Activated CD8-positive, alpha-beta memory T cell treated with anti-CD3 and anti-CD28 coated beads, Interleukin-2, amount 50 U/mL, for 1 hour (primary cell): ENCODE data around the gene CAMLG.
A peak's percentile ranks its signal among the peaks of the same experiment; 100 is the strongest.
"Not testable (repeated sequence)": the region's sequence is repeated elsewhere in the genome, so short reads cannot be mapped to it uniquely, and the experiment has no call there.

Source experiments
- DNase-seq: peaks from one replicate; pipeline ENCODE4 v3.0.0-alpha.2; 2020; ENCODE audit errors: extremely low read depth

The CAMLG gene

GRCh38 chr5:134738133-134738962 lies at the start of gene CAMLG:
Gene CAMLG (plus strand): TSS chr5:134738548. CDS start chr5:134738621, 73 bp downstream.
- peak; percentile 89 for DNase-seq

DNA sequence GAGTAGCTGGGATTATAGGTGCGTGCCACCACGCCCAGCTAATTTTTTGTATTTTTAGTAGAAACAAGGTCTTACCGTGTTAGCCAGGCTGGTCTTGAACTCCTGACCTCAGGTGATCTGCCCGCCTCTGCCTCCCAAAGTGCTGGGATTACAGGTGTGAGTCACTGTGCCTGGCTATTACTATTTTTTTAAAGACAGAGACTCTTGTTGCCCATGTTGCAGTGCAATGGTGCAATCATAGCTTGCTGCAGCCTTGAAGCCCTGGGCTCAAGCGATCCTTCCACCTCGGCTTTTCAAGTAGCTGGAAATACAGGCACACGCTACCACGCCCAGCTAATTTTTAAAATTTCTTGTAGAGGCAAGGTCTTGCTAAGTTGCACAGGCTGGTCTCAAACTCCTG lies 48.2 kb upstream of the CAMLG start:
- DNase-seq = not testable (repeated sequence)

- DNase-seq = no peak
These were observed 45.6 kb upstream of the CAMLG start for GRCh38 chr5:134692722-134693121.

GRCh38 chr5:134708301-134708700 lies 30.0 kb upstream of the CAMLG start:
- DNase-seq = no peak

- no peak for DNase-seq
These were observed 24.2 kb upstream of the CAMLG start for GRCh38 chr5:134714120-134714519.

GRCh38 chr5:134714541-134714940 lies 23.8 kb upstream of the CAMLG start:
- no peak for DNase-seq

DNA sequence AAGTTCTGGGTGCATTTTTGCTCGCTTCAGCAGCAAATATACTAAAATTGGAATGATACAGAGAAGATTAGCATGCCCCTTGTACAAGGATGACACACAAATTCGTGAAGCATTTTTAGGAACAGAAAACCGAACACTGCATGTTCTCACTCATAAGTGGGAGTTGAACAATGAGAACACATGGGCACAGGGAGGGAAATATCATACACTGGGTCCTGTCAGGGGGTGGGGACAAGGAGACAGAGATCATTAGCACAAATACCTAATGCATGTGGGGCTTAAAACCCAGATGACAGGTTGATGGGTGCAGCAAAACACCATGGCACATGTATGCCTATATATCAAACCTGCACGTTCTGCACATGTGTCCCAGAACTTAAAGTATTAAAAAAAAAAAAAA lies 22.9 kb upstream of the CAMLG start:
- not testable (repeated sequence) for DNase-seq

- DNase-seq = no peak
These were observed 13.5 kb upstream of the CAMLG start for GRCh38 chr5:134724872-134725271.

- DNase-seq = no peak
These were observed 5.5 kb upstream of the CAMLG start for GRCh38 chr5:134732819-134733218.

DNA sequence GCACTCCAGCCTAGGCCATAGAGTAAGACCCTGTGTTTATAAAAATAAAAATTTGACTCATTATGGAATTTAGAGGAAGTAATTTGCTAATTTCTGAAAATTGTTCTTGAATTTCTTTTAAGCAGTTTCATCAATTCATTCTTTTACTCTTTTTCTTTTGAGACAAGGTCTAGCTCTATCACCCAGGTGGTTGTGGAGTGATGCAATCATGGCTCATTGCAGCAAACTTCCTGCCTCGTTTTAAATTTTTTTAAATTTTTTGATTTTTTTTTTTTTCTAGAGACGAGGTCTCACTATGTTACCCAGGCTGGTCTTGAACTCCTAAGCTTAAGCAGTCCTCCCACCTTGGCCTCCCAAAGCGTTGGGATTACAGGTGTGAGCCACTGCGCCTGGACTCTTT lies 3.1 kb upstream of the CAMLG start:
- no peak for DNase-seq

DNA sequence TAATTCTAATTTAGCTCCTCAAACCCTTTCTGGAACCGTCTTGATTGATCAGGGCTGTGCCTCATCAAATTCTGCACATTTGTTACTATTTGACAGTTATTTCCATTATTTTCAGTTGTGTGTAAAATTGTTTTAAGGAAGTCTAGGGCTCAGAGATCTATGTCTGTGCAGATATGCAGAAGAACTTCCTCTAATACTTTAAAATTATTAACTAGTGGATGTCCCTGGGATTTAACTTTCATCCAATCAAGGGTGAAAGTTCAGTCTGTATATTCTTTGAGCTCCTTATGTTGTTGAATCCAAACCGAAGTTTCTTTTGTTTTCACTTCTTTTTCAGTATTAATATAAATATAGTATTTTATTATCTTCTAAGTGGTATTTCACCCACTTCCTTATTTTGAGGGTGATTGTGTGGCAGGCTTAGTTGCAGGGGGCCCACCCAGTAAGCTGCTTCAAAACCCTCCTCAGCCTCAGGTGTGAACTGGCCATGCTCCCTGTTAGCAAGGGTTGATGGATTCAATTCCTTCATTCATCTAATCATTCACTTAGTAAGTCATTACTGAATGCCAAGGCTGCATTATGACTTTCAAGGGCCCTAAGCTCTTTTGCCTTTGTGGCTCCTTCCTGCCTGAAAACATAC lies 2.1 kb upstream of the CAMLG start:
- DNase-seq = no peak

- no peak for DNase-seq
These were observed 764 bp downstream of the CAMLG start for GRCh38 chr5:134738963-134739661.

DNA sequence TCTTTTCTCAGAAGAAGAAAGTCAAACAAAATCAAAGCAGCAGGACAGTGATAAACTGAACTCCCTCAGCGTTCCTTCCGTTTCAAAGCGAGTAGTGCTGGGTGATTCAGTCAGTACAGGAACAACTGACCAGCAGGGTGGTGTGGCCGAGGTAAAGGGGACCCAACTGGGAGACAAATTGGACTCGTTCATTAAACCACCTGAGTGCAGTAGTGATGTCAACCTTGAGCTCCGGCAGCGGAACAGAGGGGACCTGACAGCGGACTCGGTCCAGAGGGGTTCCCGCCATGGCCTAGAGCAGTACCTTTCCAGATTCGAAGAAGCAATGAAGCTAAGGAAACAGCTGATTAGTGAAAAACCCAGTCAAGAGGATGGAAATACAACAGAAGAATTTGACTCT lies 2.7 kb downstream of the CAMLG start:
- DNase-seq = no peak

GRCh38 chr5:134742134-134742533 lies 3.8 kb downstream of the CAMLG start:
- no peak for DNase-seq

DNA sequence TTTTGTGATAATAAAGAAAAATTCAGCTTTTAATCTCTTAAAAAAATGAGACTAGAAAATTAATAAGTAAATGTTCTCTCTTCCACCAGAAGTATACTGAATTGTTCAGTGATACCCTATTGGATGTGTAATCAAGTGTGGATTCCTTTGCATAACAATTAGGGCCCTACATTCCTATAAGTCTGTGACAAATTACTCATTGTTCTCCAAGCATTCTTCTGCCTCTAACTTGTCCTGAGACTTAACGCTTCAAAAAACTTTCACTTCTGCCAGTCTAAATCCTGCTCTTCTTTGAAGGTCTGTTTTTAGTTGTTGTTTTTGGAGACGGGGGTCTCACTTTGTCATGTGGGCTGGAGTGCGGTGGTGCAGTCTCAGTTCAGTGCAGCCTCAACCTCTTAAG lies 11.1 kb downstream of the CAMLG start:
- DNase-seq = no peak

- DNase-seq = no peak
These were observed 19.8 kb downstream of the CAMLG start for GRCh38 chr5:134758176-134758503.

DNA sequence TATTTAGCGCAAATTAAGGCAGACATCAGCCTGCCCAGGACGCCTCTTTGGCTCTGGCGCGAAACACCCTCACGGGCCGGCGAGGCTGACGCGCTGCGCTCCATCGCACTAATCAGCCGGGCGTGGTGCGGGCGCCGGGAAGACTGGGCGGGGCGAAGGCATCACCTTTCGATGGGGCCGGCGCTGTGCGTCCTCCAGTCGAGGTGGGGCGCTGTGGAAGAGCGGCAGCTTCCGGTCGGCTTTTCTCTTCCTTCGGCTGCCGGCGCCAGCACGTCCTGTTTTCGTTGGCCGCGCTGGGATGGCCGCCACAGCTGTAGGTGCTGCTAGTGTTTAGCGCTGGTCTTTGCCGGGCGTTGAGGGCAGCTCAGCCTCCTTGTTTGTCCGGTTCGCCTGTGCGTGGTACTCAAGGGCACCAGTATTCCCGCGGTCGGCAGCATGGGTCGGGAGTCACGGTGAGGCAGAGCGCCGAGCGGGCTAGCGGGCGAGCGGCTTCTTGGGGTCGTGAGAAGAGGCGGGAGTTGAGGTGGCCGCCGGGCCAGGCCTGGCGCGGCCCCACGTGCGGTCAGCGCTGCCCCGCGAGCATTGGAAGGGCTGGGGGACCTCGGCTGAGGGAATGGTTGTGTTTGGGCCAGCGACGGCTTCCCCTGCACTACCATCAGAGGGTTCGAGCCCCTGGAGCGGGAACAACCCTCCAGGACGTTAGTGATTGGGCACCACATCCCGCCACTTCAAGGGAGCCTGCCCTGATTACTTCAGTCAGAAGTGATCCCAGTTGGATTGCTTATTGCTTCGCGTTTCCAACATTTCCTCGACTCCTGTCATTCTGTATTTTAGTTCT lies 20.4 kb downstream of the CAMLG start, which contains the start of gene DDX46:
DDX46 (plus strand) TSS at position 276 of the 838 bp plus-strand sequence; CDS start at position 436, 160 bp downstream.
- DNase-seq = peak; percentile 81

DNA sequence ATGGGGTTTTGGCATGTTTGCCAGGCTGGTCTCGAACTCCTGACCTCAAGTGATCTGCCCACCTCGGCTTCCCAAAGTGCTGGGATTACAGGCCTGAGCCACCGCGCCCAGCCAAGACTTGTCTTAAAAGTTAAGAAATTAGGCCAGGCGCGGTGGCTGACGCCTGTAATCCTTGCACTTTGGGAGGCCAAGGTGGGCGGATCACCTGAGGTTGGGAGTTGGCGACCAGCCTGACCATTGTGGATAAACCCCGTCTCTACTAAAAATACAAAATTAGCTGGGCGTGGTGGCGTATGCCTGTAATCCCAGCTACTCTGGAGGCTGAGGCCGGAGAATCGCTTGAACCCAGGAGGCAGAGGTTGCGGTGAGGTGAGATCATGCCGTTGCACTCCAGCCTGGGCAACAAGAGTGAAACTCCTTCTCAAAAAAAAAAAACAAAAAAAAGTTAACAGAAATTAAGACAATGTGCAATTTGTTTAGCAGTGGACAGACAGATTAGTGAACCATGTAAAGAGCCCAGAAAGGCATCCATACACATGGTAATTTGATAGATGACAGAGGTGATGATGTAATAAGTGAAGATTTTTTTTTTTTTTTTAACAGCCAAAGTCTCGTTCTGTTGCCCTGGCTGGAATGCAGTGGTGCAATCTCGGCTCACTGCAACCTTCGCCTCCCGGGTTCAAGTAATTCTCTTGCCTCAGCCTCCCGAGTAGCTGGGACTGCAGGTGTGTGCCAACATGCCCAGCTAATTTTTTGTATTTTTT lies 29.4 kb downstream of the CAMLG start:
- DNase-seq = not testable (repeated sequence)

GRCh38 chr5:134769206-134769605 lies 30.9 kb downstream of the CAMLG start:
- no peak for DNase-seq

DNA sequence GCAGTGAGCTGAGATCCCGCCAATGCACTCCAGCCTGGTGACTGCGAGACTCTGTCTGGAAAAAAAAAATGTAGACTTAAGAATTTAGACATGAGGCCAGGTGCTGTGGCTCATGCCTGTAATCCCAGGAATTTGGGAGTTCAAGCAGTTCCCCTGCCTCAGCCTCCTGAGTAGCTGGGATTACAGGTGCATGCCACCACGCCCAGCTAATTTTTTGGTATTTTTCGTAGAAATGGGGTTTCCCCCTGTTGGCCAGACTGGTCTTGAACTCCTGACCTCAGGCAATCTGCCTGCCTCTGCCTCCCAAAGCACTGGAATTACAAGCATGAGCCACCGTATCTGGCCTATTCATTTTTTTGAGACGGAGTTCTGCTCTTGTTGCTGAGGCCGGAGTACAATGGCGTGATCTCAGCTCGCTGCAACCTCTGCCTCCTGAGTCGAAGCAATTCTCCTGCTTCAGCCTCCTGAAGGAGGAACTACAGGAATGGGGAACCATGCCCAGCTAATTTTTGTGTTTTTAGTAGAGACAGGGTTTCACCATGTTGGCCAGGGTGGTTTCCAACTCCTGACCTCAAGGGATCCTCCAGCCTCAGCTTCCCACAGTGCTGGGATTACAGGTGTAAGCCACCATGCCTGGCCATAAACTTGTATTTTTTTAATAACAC lies 34.2 kb downstream of the CAMLG start:
- DNase-seq = no peak
